Mesenchymal stem cell (in vitro differentiated cells and primary cell): Measurements from ENCODE around the gene AGAP3.
"Not testable (repeated sequence)": the region's sequence is repeated elsewhere in the genome, so short reads cannot be mapped to it uniquely, and the experiment has no call there.

Experiments used
- DNase-seq: peaks from one replicate; pipeline ENCODE4 v3.0.0-alpha.2; 2013
- H2AFZ ChIP-seq: one replicate; pipeline ENCODE4 v1.6.1; 2013; ENCODE audit warnings: low read depth, mild to moderate bottlenecking, control low read depth, inconsistent platforms, low read length, moderate library complexity
- H2AK5ac ChIP-seq: 2 replicates; pipeline ENCODE4 v1.6.1; 2013; ENCODE audit warnings: low read length, moderate library complexity, mild to moderate bottlenecking, inconsistent platforms; ENCODE audit not compliant: severe bottlenecking
- H2BK120ac ChIP-seq: one replicate; pipeline ENCODE4 v1.6.1; 2013; ENCODE audit warnings: low read depth, mild to moderate bottlenecking, inconsistent platforms, low read length, moderate library complexity
- H2BK12ac ChIP-seq, 2 experiments: one replicate each; pipeline ENCODE4 v1.6.1; 2013; ENCODE audit warnings: inconsistent platforms in 2 of 2, low read length in 2 of 2, mild to moderate bottlenecking in 2 of 2, moderate library complexity in 2 of 2, control low read depth in 1 of 2
- H2BK15ac ChIP-seq: one replicate; pipeline ENCODE4 v1.6.1; 2013; ENCODE audit warnings: mild to moderate bottlenecking, low read depth, inconsistent platforms; ENCODE audit not compliant: poor library complexity, severe bottlenecking
- H2BK5ac ChIP-seq: 2 replicates; pipeline ENCODE4 v1.6.1; 2013; ENCODE audit warnings: low read depth, mild to moderate bottlenecking, low read length, control low read depth, inconsistent platforms; ENCODE audit not compliant: poor library complexity, severe bottlenecking
- H3K14ac ChIP-seq, 2 experiments: one replicate each; pipeline ENCODE4 v1.6.1; 2013; ENCODE audit warnings: inconsistent platforms in 2 of 2, low read length in 2 of 2, control low read depth in 1 of 2, mild to moderate bottlenecking in 1 of 2, moderate library complexity in 1 of 2
- H3K18ac ChIP-seq, 2 experiments: one replicate each; pipeline ENCODE4 v1.6.1; 2013; ENCODE audit warnings: inconsistent platforms in 2 of 2, low read length in 2 of 2, control low read depth in 1 of 2, low read depth in 1 of 2, mild to moderate bottlenecking in 1 of 2
- H3K23ac ChIP-seq, 2 experiments: one replicate each; pipeline ENCODE4 v1.6.1; 2013; ENCODE audit warnings: inconsistent platforms in 2 of 2, low read length in 2 of 2, mild to moderate bottlenecking in 2 of 2, moderate library complexity in 2 of 2, control low read depth in 1 of 2
- H3K27ac ChIP-seq: 2 replicates; pipeline ENCODE4 v1.5.1; 2013; ENCODE audit warnings: mild to moderate bottlenecking, moderate library complexity, low read length, control low read depth, inconsistent platforms; ENCODE audit not compliant: poor library complexity, severe bottlenecking
- H3K27me3 ChIP-seq, 2 experiments: 2 replicates each; pipeline versions ENCODE4 v1.6.1 to v1.7.0; 2013; ENCODE audit warnings: low read length in 2 of 2, mild to moderate bottlenecking in 2 of 2, moderate library complexity in 2 of 2, control low read depth in 1 of 2, inconsistent platforms in 1 of 2; ENCODE audit not compliant: control insufficient read depth in 1 of 2, insufficient read depth in 1 of 2
- H3K36me3 ChIP-seq, 2 experiments: 2 replicates each; pipeline versions ENCODE4 v1.6.1 to v1.7.0; 2013; ENCODE audit warnings: low read length in 2 of 2, control low read depth in 1 of 2, inconsistent platforms in 1 of 2, low read depth in 1 of 2, mild to moderate bottlenecking in 1 of 2; ENCODE audit not compliant: insufficient read depth in 2 of 2, control insufficient read depth in 1 of 2
- H3K4ac ChIP-seq, 2 experiments: one replicate each; pipeline ENCODE4 v1.6.1; 2013; ENCODE audit warnings: inconsistent platforms in 2 of 2, low read length in 2 of 2, mild to moderate bottlenecking in 2 of 2, moderate library complexity in 2 of 2, control low read depth in 1 of 2, low read depth in 1 of 2
- H3K4me1 ChIP-seq: 2 replicates; pipeline ENCODE4 v1.6.1; 2013; ENCODE audit warnings: low read depth, low read length, control low read depth; ENCODE audit not compliant: control insufficient read depth, insufficient read depth
- H3K4me2 ChIP-seq: 2 replicates; pipeline ENCODE4 v1.6.1; 2013; ENCODE audit warnings: low read length, mild to moderate bottlenecking, inconsistent platforms; ENCODE audit not compliant: poor library complexity, severe bottlenecking
- H3K4me3 ChIP-seq, 2 experiments: 2 replicates each; pipeline versions ENCODE4 v1.5.1 to v1.7.0; 2013; ENCODE audit warnings: low read length in 2 of 2, mild to moderate bottlenecking in 2 of 2, control low read depth in 1 of 2, low read depth in 1 of 2; ENCODE audit not compliant: insufficient read depth in 1 of 2
- H3K79me1 ChIP-seq: replicated peaks from 2 replicates; pipeline ENCODE4 v1.6.1; 2013; ENCODE audit warnings: mild to moderate bottlenecking, control low read depth, low read length, inconsistent platforms; ENCODE audit not compliant: poor library complexity, severe bottlenecking
- H3K9ac ChIP-seq: 2 replicates; pipeline ENCODE4 v1.7.0; 2013; ENCODE audit warnings: mild to moderate bottlenecking, low read length, moderate library complexity
- H3K9me3 ChIP-seq: 2 replicates; pipeline ENCODE4 v1.7.0; 2013; ENCODE audit warnings: mild to moderate bottlenecking, low read length; ENCODE audit not compliant: control insufficient read depth
- H4K8ac ChIP-seq: one replicate; pipeline ENCODE4 v1.6.1; 2013; ENCODE audit warnings: inconsistent platforms, mild to moderate bottlenecking, low read length, moderate library complexity
- H4K91ac ChIP-seq: one replicate; pipeline ENCODE4 v1.6.1; 2013; ENCODE audit warnings: mild to moderate bottlenecking, low read length, inconsistent platforms
- WGBS: methylation state at CpG from one replicate; pipeline ENCODE4 v1.1.7; 2013; ENCODE audit warnings: mixed read lengths; 5-methylcytosine and 5-hydroxymethylcytosine counted together

AGAP3 gene

GRCh38 chr7:151040616-151041375 lies 45.5 kb upstream of the AGAP3 start:
- Histone ChIP-seq H3K18ac (no peak overlapping the region), H3K4me1 (peaks cover 26% of the 10 kb centered on the region), H3K14ac (no peak overlapping the region), H4K8ac (no peak overlapping the region), H2AFZ (no peak overlapping the region), H2BK120ac (no peak overlapping the region), H3K36me3 (peaks cover 27 to 66% of the 10 kb centered on the region in 2 experiments), H3K4ac (no peak overlapping the region), H3K4me2 (no peak overlapping the region), H2BK15ac (peak overlapping the region; percentile 97), H3K4me3 (peak overlapping the region in 1 of 2 experiments; percentile 27), H2BK12ac (peak overlapping the region; percentile 46 to 68), H4K91ac (peak overlapping the region; percentile 57), H3K9ac (no peak overlapping the region), H3K23ac (no peak overlapping the region), H3K27ac (no peak overlapping the region), H3K9me3 (no peaks in the 10 kb centered on the region), H2BK5ac (no peak overlapping the region), H3K27me3 (no peaks in the 10 kb centered on the region), H3K79me1 (no peaks in the 10 kb centered on the region), H2AK5ac (no peak overlapping the region)
- no peak for DNase-seq
- 96% methylated on average over 30 of the region's 30 CpGs for WGBS

- Histone ChIP-seq H3K36me3 (peaks cover 11 to 53% of the 10 kb centered on the region in 2 experiments), H3K4me1 (peaks cover 27% of the 10 kb centered on the region)
- not testable (repeated sequence) for H4K8ac ChIP-seq, H3K4me2 ChIP-seq, DNase-seq, H3K14ac ChIP-seq, H3K9ac ChIP-seq, H3K9me3 ChIP-seq, H2BK120ac ChIP-seq, H3K18ac ChIP-seq, H4K91ac ChIP-seq, H3K79me1 ChIP-seq, H2BK5ac ChIP-seq, H2AFZ ChIP-seq, H3K4ac ChIP-seq, H3K27ac ChIP-seq, H3K27me3 ChIP-seq, H2BK12ac ChIP-seq, H2BK15ac ChIP-seq, H3K4me3 ChIP-seq, H2AK5ac ChIP-seq, H3K23ac ChIP-seq
- WGBS: 97% methylated on average over 10 of the region's 10 CpGs
Observed at GRCh38 chr7:151043449-151043848, 42.8 kb upstream of the AGAP3 start.

- no peak overlapping the region for H3K9ac ChIP-seq
- H3K23ac ChIP-seq: no peak overlapping the region
- H2AFZ ChIP-seq: no peak overlapping the region
- no peaks in the 10 kb centered on the region for H3K9me3 ChIP-seq
- no peak overlapping the region for H2BK15ac ChIP-seq
- no peak overlapping the region for H4K8ac ChIP-seq
- no peak overlapping the region for H3K4me2 ChIP-seq
- peaks cover 23% of the 10 kb centered on the region for H3K4me1 ChIP-seq
- 94% methylated on average over 19 of the region's 20 CpGs for WGBS
- no peak overlapping the region for H3K18ac ChIP-seq
- H3K36me3 ChIP-seq: peaks cover 11 to 53% of the 10 kb centered on the region in 2 experiments
- H3K4ac ChIP-seq: no peak overlapping the region
- H3K27ac ChIP-seq: no peak overlapping the region
- no peaks in the 10 kb centered on the region for H3K79me1 ChIP-seq
- no peak for DNase-seq
- no peaks in the 10 kb centered on the region for H3K27me3 ChIP-seq
- H3K14ac ChIP-seq: no peak overlapping the region
- no peak overlapping the region for H4K91ac ChIP-seq
- H2AK5ac ChIP-seq: no peak overlapping the region
- no peak overlapping the region for H2BK120ac ChIP-seq
- H3K4me3 ChIP-seq: no peak overlapping the region
- no peak overlapping the region for H2BK5ac ChIP-seq
- no peak overlapping the region for H2BK12ac ChIP-seq
Observed at GRCh38 chr7:151043959-151044358, 42.3 kb upstream of the AGAP3 start.

- Histone ChIP-seq H2BK5ac (no peak overlapping the region), H3K4me3 (no peak overlapping the region), H3K9me3 (no peaks in the 10 kb centered on the region), H3K4ac (no peak overlapping the region), H3K27ac (no peak overlapping the region), H2BK120ac (no peak overlapping the region), H4K91ac (no peak overlapping the region), H2BK15ac (no peak overlapping the region), H3K27me3 (peaks cover 4 to 10% of the 10 kb centered on the region in 2 experiments), H2AK5ac (no peak overlapping the region), H2BK12ac (no peak overlapping the region), H4K8ac (no peak overlapping the region), H3K36me3 (peaks cover 11 to 52% of the 10 kb centered on the region in 2 experiments), H3K14ac (no peak overlapping the region), H3K23ac (no peak overlapping the region), H3K79me1 (no peaks in the 10 kb centered on the region), H3K9ac (no peak overlapping the region), H2AFZ (no peak overlapping the region), H3K18ac (no peak overlapping the region), H3K4me2 (no peak overlapping the region), H3K4me1 (peaks cover 11% of the 10 kb centered on the region)
- no peak for DNase-seq
- WGBS: 97% methylated on average over 11 of the region's 11 CpGs
Observed at GRCh38 chr7:151045262-151045661, 41.0 kb upstream of the AGAP3 start.
